Glomerular visceral epithelial cell (primary cell): ENCODE data around the gene ZNF606.
"Not testable (repeated sequence)": the region's sequence is repeated elsewhere in the genome, so short reads cannot be mapped to it uniquely, and the experiment has no call there.

Experiments
- DNase-seq: peaks from one replicate; pipeline ENCODE4 v3.0.0-alpha.2; 2016; ENCODE audit errors: extremely low spot score

The ZNF606 gene

GRCh38 chr19:58010507-58010906 is 7.9 kb upstream of the ZNF606 start:
- DNase-seq = no peak

GRCh38 chr19:58009666-58010301 is 7.2 kb upstream of the ZNF606 start:
- DNase-seq = peak; percentile 40

DNA sequence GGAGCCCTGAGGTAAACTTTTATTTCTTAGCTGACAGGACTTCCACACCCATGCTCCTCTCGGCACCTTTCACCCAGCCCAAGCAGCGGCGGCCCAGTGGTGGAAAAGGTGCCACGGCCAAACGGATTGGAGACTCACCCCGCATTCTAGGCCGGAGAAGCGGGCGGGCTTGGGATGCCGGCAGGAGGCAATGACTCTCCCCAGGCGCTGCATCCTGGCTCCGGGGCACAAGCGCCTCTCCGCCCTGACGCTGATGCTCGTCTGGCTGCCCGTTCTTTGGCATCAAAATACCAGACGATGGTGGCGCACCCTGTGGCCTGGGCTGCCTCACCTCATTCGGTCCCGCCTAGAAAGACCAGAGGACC is 6.7 kb upstream of the ZNF606 start:
- no peak for DNase-seq

DNA sequence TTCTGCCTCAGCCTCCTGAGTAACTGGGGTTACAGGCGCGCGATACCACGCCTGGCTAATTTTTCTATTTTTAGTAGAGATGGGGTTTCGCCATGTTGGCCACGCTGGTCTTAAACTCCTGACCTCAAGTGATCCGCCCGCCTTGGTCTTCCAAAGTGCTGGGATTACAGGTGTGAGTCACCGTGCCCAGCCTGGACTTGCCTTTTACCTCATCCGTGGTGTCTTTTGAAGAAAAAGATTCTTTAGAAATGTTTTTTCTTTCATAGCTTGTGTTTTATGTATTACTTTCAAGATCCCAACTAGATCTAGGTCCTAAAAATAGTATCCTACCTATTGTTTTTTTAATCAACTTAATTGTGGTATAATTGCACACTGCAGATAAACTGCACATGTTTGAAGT is 6.3 kb upstream of the ZNF606 start:
- not testable (repeated sequence) for DNase-seq

GRCh38 chr19:58007285-58007684 is 4.7 kb upstream of the ZNF606 start:
- DNase-seq = no peak

GRCh38 chr19:58003174-58003828 is 681 bp upstream of the ZNF606 start:
- no peak for DNase-seq

- DNase-seq = no peak
These were observed 688 bp downstream of the ZNF606 start for GRCh38 chr19:58001895-58002369.

DNA sequence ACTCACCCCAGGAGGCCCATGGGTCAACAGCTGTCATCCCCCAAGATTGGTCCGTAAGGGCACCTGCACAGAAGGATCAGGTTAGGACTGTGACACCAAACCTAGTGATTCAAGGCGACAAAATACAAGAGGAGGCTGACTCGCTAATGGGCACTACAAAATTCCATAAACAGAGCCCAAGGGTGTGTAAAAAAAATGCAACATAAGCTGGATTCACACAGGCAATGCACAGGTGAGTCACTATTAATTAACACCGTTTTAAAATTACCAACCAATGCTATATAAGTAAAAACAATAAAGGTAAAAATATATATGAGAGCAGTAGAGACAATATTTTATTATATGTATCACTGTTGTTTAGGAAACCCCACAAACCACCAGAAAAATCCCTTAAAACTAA is 1.9 kb downstream of the ZNF606 start:
- DNase-seq = no peak

DNA sequence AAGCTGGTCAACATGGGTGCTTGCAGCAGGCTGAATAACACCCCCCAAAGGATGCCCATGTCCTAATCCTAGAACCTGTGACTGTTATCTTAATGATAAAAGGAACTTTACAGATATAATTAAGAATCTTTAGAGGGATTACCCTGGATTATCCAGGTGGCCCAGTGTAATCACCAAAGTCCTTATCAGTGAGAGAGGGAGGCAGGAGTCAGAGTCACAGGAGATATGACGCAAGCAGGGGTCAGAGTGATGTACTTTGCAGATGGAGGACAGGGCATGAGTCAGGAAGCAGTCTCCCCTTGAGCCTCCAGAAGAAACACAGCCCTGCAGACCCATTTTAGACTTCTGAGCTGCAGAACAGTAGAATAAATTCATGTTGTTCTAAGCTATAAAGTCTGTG is 9.8 kb downstream of the ZNF606 start:
- no peak for DNase-seq

GRCh38 chr19:57978586-57979289 is 23.9 kb downstream of the ZNF606 start:
- DNase-seq = no peak

GRCh38 chr19:57974434-57974833 is 28.2 kb downstream of the ZNF606 start, which contains the start of gene C19orf18:
Gene C19orf18 (minus strand): TSS chr19:57974534. CDS start chr19:57974432, 102 bp downstream.
- DNase-seq = no peak

GRCh38 chr19:57964761-57965160 is 37.9 kb downstream of the ZNF606 start:
- DNase-seq = no peak

DNA sequence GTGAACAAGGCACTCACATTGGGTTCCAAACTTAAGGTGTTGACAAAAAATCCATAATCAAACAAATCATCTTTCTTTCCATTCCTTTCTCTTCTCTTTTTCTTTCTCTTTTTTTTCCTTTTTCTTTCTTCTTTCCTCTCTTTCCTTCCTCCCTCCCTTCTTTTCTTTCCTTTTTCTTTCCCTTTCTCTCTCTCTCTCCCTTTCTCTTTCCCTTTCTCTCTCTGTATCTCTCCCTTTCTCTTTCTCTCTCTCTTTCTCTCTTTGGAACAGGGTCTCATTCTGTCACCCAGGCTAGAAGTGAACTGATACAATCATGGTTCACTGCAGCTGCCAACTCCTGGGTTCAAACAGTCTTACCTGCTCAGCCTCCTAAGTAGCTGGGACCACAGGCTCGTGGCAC is 40.8 kb downstream of the ZNF606 start:
- no peak for DNase-seq

- DNase-seq = no peak
These were observed 47.6 kb downstream of the ZNF606 start for GRCh38 chr19:57954996-57955395.

- no peak for DNase-seq
These were observed 52.9 kb downstream of the ZNF606 start for GRCh38 chr19:57949702-57950101.

DNA sequence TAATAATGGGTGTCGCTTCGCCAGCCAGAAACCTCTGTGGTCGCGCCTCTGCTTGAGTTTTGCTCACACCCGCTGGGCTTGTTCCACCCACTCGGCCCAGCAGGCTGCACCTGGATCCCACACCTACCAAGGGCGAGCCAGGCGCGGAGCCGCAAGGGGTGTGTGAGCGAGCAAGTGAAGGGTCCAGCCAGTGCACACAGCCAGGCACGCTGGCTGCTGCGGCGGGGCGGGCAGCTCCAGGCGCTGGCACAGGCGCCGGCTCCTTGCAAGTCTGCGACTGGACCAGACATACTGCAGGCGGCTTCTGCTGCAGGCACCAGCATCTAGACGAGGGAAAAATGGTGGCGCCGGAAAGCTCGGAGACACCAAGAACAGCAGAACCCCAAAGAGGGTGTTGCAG is 53.3 kb downstream of the ZNF606 start:
- DNase-seq = no peak

GRCh38 chr19:57947419-57948134 is 55.0 kb downstream of the ZNF606 start, which contains the start of gene ZNF256:
Gene ZNF256 (minus strand): TSS chr19:57947706. CDS start chr19:57947474, 232 bp downstream.
- peak; percentile 91 for DNase-seq

DNA sequence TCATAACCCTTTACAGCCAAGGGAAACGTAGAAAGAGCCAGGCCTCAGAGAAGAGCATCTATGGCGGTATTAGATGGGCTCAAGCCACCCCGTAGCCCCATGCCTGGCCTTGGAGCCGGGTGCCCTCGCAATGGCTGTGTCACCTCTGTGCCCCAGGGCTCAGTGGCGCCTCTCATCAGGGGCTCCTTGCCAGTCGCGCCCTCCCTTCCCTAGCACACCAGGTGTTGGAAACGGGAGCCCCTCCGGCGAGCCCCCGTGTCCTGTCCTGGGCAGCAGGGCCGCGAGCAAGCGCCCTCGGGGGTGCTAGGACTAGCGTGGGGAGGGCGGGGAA is 55.6 kb downstream of the ZNF606 start:
- no peak for DNase-seq

- no peak for DNase-seq
These were observed 56.3 kb downstream of the ZNF606 start for GRCh38 chr19:57946316-57946715.

- no peak for DNase-seq
These were observed 61.0 kb downstream of the ZNF606 start for GRCh38 chr19:57941593-57941992.

DNA sequence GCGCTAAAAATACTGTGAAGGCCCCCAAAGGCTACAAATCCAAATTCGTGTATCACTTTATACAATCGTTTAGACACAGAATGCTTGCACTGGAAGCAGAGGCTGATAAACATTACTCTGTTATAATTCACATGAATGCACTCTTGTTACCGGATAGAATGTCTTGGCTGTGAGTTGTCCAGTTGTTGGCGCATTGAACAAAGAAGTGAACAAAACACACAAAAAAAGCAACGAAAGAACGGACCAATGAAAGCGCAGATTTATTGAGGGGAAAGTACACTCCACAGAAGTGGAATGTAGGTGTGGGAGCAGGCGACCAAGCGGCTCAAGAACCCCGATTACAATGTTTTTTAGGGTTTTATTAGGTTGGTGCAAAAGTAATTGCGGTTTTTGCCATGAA is 66.9 kb downstream of the ZNF606 start:
- no peak for DNase-seq
